Prostate gland (tissue), 2 donors: Measurements from ENCODE around the gene TMEM51.
A peak's percentile ranks its signal among the peaks of the same experiment; 100 is the strongest.

Source experiments
- CTCF ChIP-seq, 4 experiments: fragments of 200-600 bp in 2 of 4; fragments of 450-650 bp in 2 of 4; sonication (generic) in 2 of 4; IDR thresholded peaks; 1 replicate in 3 of 4; 2 replicates in 1 of 4; pipeline ENCODE4 v1.5.1; 2016 to 2019; ENCODE audit warnings: antibody characterized with exemption in 4 of 4, mild to moderate bottlenecking in 2 of 4, moderate library complexity in 2 of 4
- POLR2A ChIP-seq: fragments of 450-650 bp; IDR thresholded peaks from one replicate; pipeline ENCODE4 v1.6.1; 2016; ENCODE audit warnings: antibody characterized with exemption, mild to moderate bottlenecking

GRCh38 chr1:15128520-15129313, 24.8 kb upstream of the TMEM51 start:
- TF ChIP-seq CTCF (IDR thresholded peaks at IDR 0.05) (peak; percentile 89 to 94 (median 90)), POLR2A (no peak)
